ENCODE data around the gene WNT1. TPM values are rescaled to one million over a fixed set of nuclear protein-coding genes. Genes with fewer than 3 reads are reported as not detected.

Gene WNT1
- total and polyA plus RNA-seq, 2 donors (not counting 1 experiment from before 2014, with no cell fraction given) = not detected

DNA sequence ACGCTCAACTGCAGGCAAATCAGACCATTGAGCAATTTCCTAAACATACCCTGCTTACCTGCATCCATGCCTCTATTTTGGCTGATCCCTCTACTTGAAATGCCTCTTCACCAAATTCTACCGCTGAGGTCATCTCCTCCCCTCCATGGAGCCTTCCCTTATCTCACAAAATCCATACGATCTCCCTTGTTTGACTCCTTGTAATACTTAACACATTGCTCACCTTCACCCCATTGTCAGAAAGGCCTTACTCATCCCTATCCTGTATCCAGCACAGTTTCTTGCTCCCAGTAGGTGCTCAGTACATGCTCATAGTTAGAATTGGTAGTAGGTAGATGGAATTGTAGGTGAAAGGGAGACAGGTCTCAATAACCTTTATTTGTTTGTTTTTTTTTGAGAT is 15.7 kb downstream of the WNT1 start:
- Histone ChIP-seq H3K36me3 (ENCODE audit: control insufficient read depth, insufficient read depth, low read length) (no peaks in the 10 kb centered on the region), H3K4me2 (ENCODE audit: extremely low read depth, insufficient read depth, low read length) (no peak overlapping the region), H3K4me1 (ENCODE audit: control insufficient read depth, extremely low read depth, insufficient read depth, low read length) (peaks cover 3% of the 10 kb centered on the region), H4K20me1 (ENCODE audit: control insufficient read depth, extremely low read depth, insufficient read depth, low read length) (no peaks in the 10 kb centered on the region), H3K27ac (ENCODE audit: insufficient read depth, low read length) (no peak overlapping the region), H3K9me3 (ENCODE audit: control insufficient read depth, insufficient read depth, low read depth, low read length) (no peaks in the 10 kb centered on the region), H3K9ac (ENCODE audit: insufficient read depth, low read length) (no peak overlapping the region), H3K27me3 (ENCODE audit: control insufficient read depth, insufficient read depth, low read length) (peaks cover 29% of the 10 kb centered on the region), H3K4me3 (replicated peaks in 1 of 4; ENCODE audit: control extremely low read depth in 1 of 4, insufficient read depth in 1 of 4, low read depth in 3 of 4, low read length in 4 of 4) (no peak overlapping the region), H3K79me2 (ENCODE audit: control insufficient read depth, insufficient read depth, low read length) (no peaks in the 10 kb centered on the region), H2AFZ (ENCODE audit: low read length) (no peak overlapping the region)
- DNase-seq (ENCODE audit: low read depth in 2 of 2) = no peak
- TF ChIP-seq EZH2 (IDR thresholded peaks at IDR 0.05; ENCODE audit: low read length, missing control alignments) = no peak
- TF ChIP-seq, protein P1, sequence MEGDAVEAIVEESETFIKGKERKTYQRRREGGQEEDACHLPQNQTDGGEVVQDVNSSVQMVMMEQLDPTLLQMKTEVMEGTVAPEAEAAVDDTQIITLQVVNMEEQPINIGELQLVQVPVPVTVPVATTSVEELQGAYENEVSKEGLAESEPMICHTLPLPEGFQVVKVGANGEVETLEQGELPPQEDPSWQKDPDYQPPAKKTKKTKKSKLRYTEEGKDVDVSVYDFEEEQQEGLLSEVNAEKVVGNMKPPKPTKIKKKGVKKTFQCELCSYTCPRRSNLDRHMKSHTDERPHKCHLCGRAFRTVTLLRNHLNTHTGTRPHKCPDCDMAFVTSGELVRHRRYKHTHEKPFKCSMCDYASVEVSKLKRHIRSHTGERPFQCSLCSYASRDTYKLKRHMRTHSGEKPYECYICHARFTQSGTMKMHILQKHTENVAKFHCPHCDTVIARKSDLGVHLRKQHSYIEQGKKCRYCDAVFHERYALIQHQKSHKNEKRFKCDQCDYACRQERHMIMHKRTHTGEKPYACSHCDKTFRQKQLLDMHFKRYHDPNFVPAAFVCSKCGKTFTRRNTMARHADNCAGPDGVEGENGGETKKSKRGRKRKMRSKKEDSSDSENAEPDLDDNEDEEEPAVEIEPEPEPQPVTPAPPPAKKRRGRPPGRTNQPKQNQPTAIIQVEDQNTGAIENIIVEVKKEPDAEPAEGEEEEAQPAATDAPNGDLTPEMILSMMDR (conservative IDR thresholded peaks at IDR 0.05 in 1 of 2, IDR thresholded peaks at IDR 0.05 in 1 of 2; ENCODE audit: low read depth in 1 of 2, low read length in 2 of 2) = no peak

DNA sequence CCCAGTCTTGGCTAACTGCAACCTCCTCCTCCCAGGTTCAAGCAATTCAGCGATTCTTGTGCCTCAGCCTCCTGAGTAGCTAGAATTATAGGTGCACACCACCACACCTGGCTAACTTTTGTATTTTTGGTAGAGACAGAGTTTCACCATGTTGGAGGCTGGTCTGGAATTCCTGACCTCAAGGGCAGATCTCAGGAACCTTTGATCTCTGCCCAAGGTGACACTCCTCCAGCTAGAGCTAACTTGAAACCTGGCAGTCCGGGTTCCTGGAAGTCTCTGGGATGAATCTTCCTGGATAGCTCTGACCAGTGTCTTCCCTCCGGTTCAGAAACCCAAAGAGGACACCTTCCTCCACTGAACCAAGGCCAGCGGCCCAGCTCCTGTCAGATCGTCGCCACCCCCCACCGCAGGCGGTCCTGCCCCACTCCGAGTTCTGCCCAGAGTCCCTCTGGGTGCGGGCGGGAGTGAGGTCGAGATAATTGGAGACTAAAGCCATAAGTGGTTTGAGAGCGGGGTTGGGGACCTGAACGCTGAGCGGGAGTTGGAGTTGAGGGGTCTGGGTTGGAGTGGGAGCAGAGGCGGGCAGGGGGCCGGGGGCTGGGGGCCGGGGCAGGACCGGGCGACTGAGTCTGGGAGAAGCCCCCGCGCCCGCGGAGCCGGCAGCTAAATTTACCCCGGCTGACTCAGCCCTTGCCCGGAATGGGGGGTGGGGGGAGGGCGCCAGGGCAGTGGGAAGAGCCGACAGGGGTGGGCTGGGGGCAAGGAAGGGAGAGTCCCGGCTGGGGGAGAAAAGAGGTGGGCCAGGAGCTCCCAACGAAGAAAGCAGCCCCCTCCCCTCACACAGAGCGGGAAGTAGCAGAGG is 16.3 kb downstream of the WNT1 start:
- Histone ChIP-seq H3K9ac (ENCODE audit: insufficient read depth, low read length) (no peak overlapping the region), H3K27me3 (ENCODE audit: control insufficient read depth, insufficient read depth, low read length) (peaks cover 22% of the 10 kb centered on the region), H2AFZ (ENCODE audit: low read length) (no peak overlapping the region), H3K4me2 (ENCODE audit: extremely low read depth, insufficient read depth, low read length) (peak overlapping the region; percentile 59), H3K27ac (ENCODE audit: insufficient read depth, low read length) (no peak overlapping the region), H3K9me3 (ENCODE audit: control insufficient read depth, insufficient read depth, low read depth, low read length) (no peaks in the 10 kb centered on the region), H3K36me3 (ENCODE audit: control insufficient read depth, insufficient read depth, low read length) (no peaks in the 10 kb centered on the region), H4K20me1 (ENCODE audit: control insufficient read depth, extremely low read depth, insufficient read depth, low read length) (no peaks in the 10 kb centered on the region), H3K4me3 (replicated peaks in 1 of 4; ENCODE audit: control extremely low read depth in 1 of 4, insufficient read depth in 1 of 4, low read depth in 3 of 4, low read length in 4 of 4) (no peak overlapping the region), H3K79me2 (ENCODE audit: control insufficient read depth, insufficient read depth, low read length) (no peaks in the 10 kb centered on the region), H3K4me1 (ENCODE audit: control insufficient read depth, extremely low read depth, insufficient read depth, low read length) (peaks cover 6% of the 10 kb centered on the region)
- no peak for DNase-seq (ENCODE audit: low read depth in 2 of 2)
- TF ChIP-seq, protein P1 (conservative IDR thresholded peaks at IDR 0.05 in 1 of 2, IDR thresholded peaks at IDR 0.05 in 1 of 2; ENCODE audit: low read depth in 1 of 2, low read length in 2 of 2) = no peak
- no peak for TF ChIP-seq EZH2 (IDR thresholded peaks at IDR 0.05; ENCODE audit: low read length, missing control alignments)

DNA sequence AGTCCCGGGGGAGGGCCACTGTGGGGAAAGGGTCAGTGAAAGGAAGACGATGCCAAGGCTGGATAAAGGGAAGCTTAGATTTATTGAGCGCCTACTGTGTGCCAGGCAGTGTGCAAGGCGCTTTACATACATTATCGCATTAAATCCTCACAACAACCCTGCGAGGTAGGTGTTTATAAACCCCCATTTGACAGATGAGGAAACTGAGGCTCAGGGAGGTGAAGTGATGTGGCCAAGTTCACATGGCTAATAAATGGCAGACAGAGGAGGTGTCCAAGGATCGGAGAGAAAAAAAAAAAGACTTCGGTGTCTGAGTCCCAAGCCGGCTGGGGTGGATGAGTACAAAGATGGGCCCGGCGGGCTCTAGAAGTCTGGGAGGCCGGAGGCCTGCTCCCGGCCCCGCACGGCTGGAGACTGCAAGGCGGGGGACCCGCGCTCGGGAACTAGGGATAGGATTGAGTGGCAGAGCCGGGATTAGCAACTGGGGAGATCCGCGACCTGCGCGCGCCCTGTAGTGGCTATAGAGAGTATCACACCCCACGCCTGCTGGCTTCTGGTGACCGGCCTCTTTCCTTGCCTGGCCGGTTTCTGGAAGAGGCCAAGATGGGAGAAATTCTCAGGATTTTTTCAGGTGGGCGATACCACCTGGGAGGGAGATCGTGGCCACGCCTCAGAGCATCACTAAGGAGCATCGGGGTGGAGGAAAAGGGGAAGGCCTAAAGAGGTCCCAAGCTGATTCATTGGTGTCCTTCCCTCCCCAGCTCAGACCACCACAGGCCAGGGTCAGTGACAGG is 17.2 kb downstream of the WNT1 start:
- peak; percentile 51 for TF ChIP-seq EZH2 (IDR thresholded peaks at IDR 0.05; ENCODE audit: low read length, missing control alignments)
- TF ChIP-seq, protein P1 (conservative IDR thresholded peaks at IDR 0.05 in 1 of 2, IDR thresholded peaks at IDR 0.05 in 1 of 2; ENCODE audit: low read depth in 1 of 2, low read length in 2 of 2) = peak; percentile 72 to 81
- H3K4me2 ChIP-seq (ENCODE audit: extremely low read depth, insufficient read depth, low read length) = peak overlapping the region; percentile 59
- H3K9me3 ChIP-seq (ENCODE audit: control insufficient read depth, insufficient read depth, low read depth, low read length) = no peaks in the 10 kb centered on the region
- no peak overlapping the region for H2AFZ ChIP-seq (ENCODE audit: low read length)
- H3K27ac ChIP-seq (ENCODE audit: insufficient read depth, low read length) = no peak overlapping the region
- peaks cover 22% of the 10 kb centered on the region for H3K27me3 ChIP-seq (ENCODE audit: control insufficient read depth, insufficient read depth, low read length)
- peaks cover 13% of the 10 kb centered on the region for H3K4me1 ChIP-seq (ENCODE audit: control insufficient read depth, extremely low read depth, insufficient read depth, low read length)
- peak; percentile 68 to 79 for DNase-seq (ENCODE audit: low read depth in 2 of 2)
- H3K4me3 ChIP-seq (replicated peaks in 1 of 4; ENCODE audit: control extremely low read depth in 1 of 4, insufficient read depth in 1 of 4, low read depth in 3 of 4, low read length in 4 of 4) = peak overlapping the region in 1 of 4 experiments; percentile 44
- no peak overlapping the region for H3K9ac ChIP-seq (ENCODE audit: insufficient read depth, low read length)
- H3K36me3 ChIP-seq (ENCODE audit: control insufficient read depth, insufficient read depth, low read length) = no peaks in the 10 kb centered on the region
- H3K79me2 ChIP-seq (ENCODE audit: control insufficient read depth, insufficient read depth, low read length) = no peaks in the 10 kb centered on the region
- no peaks in the 10 kb centered on the region for H4K20me1 ChIP-seq (ENCODE audit: control insufficient read depth, extremely low read depth, insufficient read depth, low read length)

All from fibroblast of lung (primary cell).